Stimulated activated CD4-positive, alpha-beta T cell treated with anti-CD3 and anti-CD28 coated beads, TNF-alpha, amount 100 ng/mL, for 4 hours (primary cell): Measurements from ENCODE around the gene FERD3L.
"Not testable (repeated sequence)": the region's sequence is repeated elsewhere in the genome, so short reads cannot be mapped to it uniquely, and the experiment has no call there.

ENCODE experiments used
- DNase-seq, 3 experiments: peaks; one replicate each; pipeline ENCODE4 v3.0.0-alpha.2; 2020; ENCODE audit warnings: low read depth in 3 of 3

Gene FERD3L, protein sequence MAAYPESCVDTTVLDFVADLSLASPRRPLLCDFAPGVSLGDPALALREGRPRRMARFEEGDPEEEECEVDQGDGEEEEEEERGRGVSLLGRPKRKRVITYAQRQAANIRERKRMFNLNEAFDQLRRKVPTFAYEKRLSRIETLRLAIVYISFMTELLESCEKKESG

DNA sequence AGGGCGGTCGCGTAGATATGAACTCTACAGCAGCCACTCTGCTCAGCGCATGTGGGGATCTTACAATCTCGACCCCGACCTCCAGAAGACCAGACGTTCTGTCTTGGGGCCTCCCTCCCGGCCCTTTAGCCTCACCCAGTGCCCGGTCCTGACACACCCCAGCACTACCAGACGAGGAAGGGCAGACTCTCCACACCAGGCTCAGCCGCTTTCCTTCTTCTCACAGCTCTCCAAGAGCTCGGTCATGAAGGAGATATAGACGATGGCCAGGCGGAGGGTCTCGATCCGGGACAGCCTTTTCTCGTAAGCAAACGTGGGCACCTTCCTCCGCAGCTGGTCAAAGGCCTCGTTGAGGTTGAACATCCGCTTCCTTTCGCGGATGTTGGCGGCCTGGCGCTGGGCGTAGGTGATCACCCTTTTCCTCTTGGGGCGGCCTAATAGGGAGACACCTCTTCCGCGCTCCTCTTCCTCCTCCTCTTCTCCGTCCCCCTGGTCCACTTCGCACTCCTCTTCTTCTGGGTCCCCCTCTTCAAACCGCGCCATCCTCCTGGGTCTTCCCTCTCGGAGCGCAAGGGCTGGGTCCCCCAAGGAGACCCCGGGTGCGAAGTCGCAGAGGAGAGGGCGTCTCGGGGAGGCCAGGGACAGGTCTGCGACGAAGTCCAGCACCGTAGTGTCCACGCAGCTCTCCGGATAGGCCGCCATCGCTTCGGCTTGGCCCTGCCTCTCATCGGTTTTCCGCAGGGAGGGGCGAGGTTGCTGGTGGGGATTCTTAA, at the start of gene FERD3L:
Gene FERD3L (minus strand): TSS at position 761 of the 773 bp plus-strand sequence. CDS start 59 bp downstream, at position 702.
- no peak for DNase-seq

DNA sequence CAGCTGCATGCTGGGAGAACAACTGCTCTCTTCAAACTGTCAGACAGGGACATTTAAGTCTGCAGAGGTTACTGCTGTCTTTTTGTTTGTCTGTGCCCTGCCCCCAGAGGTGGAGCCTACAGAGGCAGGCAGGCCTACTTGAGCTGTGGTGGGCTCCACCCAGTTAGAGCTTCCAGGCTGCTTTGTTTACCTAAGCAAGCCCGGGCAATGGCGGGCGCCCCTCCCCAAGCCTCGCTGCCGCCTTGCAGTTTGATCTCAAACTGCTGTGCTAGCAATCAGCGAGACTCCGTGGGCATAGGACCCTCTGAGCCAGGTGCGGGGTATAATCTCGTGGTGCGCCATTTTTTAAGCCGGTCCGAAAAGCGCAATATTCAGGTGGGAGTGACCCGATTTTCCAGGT, 49.2 kb upstream of the FERD3L start:
- not testable (repeated sequence) for DNase-seq

DNA sequence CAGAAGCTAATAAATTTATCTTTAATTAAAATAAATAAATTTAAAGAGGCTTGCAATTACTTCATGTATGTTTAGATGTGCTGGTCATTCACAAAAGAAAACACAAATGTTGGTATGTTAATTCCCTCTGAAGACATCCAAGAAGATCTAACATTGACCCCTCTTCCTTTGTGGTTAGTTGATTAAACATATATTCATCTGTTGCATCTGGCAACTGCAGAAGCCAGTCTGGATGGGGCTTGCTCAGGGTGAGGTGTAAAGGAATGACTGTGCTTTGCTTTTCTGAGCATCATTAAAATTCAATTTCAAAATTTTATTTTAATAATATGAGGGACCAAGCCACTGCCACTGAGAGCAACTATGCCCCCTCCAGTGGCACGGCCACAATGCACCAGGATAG, 36.4 kb upstream of the FERD3L start:
- DNase-seq, result no peak

DNA sequence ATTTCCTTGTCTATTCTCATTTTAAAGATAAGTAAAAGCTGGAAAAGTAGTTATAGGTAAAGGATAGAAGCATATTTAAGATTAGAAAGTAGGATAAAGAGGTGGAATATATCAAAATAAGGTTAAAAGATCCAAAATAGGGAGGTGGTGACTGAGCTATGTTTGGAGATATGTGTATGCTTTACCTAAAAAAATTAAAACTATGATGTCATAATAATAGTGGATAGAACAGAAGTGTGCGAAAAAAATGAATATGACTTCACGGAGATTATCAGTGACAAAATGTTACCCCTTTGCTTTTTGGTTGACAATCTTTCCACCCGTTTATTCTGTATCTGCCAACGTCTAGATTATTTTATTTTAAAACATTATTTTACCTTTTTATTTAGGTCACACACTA, 33.4 kb upstream of the FERD3L start:
- DNase-seq, result no peak

DNA sequence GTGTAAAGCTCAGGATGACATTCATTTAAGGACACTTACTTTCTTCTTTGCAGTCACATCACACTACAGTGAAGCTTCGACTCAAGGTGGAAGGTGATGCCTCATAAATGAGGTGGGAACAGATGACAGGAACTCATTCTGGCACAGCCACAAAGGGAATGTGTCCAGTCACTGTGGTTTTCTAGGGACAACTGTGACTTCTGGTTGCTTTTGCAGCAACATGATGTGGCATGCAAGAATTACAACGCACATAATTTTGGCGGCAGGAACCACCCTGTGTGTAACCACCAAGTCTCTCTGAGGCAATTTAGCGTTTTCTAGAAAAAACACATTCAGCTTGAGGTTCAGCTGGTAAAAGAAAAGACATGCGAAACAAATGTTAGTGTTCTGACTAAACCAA, 32.0 kb upstream of the FERD3L start:
- no peak for DNase-seq

DNA sequence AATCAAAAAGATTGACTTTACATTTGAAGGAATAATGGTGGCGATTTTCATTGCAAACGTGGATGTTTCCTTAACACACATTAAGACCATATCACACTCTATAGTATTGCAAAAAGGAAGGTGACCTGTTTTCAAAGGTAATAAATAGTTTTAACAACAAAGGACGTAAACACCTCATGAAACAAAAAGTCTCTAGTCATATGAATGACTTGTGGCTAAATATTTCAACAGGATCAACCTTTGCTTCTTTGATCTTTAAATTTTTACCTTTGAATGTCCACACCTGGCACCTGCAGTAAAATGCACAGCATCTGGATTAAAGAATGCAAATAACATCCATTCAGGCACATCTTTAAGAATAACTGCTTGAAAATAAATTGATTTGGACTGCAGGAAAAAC, 30.0 kb upstream of the FERD3L start:
- DNase-seq, result no peak

DNA sequence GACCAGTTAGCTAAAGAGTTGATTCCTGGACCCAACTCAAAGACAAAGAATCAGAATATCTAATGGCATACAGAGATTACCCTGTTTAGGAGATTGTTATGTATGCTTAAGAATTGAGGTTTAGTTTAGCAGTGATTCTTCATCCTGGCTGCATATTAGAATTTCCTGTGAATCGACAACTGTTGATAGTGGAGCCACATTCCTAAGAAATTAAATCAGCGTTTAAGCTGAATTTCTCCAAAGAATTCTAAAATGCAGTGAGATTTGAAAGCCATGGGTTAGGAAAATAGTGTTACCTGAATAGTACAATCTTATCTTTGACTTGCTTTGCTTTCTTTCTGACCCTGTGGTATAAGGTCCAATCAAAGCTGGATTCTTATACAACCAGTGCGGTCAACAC, 16.4 kb upstream of the FERD3L start:
- no peak for DNase-seq

DNA sequence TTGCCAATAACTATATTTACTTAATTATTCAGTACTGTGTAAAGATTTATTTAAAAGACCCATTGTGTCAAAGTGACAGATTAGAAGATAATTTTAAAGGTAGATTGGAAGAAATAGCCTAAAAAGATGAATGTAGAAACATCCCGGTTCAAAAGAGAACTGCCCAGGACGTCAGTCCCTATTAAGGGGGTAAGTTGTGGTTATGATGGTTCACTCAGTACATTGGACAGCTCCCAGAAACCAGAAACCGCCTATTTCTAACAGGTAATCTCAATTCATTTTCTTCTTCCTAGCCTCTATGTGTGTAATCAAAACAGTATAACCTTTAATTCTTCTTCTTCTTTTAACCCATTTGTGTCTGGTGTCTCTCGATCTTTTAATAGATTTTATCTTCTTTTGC, 1.5 kb upstream of the FERD3L start:
- no peak for DNase-seq

DNA sequence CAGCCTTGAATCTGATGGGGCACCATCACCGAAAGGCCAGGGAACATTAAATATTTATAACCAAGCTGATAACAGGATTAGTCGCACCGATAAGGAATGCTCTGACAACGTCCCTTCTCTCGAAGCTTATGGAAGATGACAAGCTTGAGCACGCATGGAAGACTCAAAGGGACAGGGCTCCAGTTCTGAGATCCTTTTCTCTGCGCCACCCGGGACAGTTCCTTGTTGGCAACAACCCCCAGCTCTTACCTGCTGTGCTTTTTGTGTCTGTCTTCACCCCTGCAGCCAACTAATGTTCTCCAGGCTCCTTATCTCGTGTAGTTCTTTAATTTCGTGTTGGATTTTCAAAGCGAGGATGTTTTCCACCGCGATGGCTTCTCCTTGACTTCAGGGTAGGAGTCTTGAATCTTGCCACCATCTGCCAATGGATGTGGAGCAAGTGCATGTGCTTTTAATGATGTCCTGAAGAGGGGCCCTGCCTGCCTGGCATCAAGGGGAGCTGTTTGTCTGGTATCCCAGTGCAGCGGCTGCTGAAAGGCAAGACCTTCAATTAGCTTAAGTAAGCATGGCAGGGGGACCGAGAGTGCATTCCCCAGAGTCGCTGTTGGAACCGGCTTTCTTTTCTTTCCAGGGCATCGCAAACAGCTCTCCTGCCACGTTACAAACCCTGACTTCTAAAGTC, 354 bp upstream of the FERD3L start:
- DNase-seq, result no peak

DNA sequence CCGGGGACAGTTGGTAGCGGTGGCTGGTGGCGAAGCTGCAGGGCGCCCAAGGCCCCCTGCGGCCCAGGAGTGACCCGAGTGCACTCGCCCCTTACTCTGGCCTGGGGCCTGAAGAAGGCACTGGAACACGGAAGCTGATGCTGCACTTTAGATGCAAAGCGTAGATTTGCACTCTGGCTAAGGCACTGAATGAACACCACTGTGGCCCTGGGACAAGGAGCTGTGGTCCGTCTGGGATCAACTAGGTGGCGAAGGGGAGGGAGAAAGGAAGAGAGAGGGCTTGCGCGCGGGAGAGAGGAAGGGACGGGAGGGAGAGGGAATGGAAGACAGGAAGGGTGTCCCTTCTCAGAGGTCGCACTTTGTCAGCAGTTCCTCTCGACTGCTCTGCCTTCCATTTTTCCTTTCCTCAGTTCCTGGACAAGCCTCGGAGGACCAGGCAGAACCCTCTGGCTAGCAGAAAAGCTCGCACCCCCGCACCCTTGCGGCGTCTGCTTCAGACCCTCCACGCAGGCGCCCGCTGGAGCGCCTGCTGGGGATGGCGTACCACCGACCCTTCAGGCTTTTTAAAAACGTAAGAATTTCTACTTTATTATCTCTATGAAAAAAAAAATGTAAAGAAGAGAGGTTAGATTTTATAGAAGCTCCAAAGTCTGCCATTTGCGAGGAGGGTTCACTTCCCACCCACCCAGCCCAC, 1.2 kb downstream of the FERD3L start:
- DNase-seq, result no peak

DNA sequence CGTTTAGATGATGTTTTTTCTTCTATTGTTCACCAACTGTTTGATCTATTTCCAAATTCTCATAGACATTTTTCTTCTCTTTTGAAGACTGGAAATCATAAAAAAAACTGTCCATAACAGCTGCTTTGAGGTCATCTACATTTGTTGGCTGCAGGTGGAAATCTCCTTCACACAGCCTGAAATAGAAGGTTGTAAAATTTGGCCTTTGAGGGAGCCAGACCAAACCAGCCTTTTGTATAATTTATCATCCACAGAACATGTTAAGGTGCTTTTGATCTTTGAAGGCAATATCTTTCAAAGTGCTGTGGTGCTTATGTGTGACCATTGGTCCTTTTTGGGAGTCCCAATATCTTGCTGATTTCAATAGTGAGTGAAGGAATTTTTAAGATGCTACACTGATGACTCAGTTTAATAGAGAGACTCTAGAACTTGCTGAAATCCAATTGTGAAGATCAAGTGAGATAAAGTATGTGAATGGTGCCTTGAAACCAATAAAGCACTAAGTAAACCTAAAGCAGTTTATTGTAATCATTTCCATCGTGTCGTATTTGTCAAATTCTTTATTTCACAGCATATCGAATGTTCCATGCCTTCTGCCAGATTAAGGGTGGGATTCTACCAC, 5.4 kb downstream of the FERD3L start:
- no peak for DNase-seq

DNA sequence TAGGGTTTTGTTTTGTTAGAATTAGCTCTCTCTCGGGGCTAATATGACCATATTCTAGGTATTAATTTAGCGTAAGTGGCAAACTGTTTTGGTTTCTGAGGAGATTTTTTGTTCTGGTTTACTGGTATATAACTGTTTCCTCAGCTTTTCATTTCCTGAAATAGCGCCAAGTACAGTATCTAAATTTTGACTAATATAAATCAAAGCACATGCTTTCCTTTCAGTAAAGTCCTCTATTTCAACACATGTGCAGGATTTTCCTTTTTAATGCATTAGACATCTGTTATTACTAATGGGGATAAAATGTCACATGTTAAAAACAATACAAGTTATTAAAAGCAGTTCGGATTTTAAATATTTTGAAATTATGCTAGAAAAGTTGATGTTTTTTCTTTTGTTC, 11.3 kb downstream of the FERD3L start:
- DNase-seq, result no peak

DNA sequence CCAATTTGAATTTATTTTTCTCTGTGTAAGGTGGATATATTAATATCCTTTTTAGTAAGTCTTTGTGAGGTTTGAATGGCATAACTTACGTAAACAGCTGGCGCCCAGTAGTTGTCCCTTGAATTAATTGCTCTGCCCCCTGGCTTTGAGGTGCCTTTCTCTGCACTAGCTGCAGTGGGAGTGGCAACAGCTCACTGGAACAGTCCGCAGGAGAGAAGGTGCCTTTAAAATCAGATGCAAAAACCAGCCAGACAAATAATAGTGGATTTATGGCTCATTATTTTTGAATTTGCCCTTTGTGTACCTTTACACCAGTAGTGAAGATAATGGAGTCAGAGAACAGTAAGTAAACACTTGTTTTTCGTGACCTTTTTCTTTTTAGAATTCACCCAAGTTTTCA, 11.8 kb downstream of the FERD3L start:
- no peak for DNase-seq

DNA sequence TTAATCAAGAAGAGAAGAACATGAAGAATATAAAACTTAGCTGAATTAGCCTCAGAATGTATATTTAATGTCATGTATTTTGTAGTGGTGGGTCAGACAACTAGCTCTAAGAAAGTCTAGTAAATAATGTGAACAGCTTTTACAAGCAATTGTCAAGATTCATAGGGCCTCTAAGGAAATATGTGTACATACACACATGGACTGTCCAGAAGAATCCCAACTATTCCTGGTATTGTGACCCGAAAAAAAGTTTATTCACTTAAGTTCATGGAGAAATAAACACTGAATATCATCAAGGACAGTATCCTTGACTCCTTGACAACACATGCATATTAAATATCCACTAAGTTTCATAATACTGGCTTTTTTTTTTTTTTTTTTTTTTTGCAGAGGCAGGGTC, 16.4 kb downstream of the FERD3L start:
- no peak for DNase-seq

DNA sequence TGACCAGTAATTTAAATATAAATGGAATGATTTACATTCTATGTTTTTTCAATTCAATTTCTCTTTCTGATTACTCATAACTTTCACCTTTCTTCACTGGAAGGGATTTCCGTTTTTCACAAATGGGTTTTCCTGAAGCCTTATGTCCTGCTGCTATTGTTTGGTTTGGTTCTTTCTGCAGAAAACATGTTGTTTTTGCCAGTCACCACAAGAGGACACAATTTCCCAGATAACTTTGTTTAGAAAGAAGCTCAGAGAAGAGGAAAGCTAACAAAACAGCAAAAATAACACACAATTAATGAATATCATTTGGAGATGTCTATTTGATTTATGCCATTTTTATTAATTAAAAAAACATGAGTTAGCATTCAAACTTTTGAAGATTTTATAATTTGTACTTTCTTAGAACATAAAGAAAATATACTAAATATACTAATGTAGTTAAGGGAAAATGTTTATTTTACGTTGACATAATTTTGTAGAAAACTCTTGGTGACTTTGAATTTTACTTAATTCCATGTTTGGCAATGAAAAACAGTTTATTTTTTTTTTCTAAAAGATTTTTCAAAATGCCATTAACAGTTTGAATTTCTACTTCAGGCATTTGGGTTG, 23.1 kb downstream of the FERD3L start:
- no peak for DNase-seq

DNA sequence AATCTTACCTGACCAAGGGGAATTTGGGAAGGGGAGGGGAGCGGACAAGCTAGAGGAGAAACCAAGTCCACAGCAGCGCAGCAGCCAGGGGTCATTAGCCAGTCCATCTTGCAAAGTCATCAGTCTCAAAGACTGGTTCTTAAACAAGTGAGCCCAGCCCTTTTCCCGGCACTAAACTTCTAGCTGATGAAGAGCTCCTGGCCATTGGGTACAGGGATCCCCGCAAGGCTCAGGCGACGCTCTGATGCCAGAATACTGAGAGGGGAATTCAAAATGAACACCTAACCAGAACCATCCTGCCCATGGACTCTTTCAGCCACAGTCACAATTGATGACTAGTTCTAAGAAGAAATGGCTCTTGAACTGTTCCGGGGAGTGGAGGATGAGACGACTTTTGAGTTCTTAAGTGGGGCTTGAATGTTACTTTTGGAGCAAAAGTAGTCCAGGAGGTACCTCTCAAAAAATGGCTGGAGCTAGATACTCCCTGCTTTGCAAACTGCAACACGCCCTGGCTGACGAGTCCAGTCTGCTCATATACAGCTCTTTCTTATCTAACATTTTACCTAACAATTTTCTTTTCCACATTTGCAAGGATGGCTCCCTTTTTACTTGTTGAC, 25.2 kb downstream of the FERD3L start:
- no peak for DNase-seq

DNA sequence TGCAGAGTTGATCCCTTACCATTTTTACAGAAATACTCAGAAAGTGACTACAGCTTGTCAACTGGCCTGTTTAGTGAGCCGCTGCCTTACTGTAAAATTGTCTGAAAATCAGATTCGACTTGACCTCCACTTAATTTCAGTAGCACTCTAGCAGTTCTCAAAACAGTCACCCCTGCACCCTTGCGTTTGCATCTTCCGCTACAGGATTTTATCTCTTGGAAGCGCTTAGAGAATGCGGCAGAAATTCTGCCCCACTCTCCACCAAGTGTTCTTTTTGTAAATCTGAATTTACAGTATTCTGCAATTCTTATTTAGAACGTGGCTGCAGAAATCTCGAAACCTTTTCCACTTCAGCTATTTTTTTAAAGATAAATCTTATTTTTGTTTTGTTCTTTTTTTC, 25.8 kb downstream of the FERD3L start:
- DNase-seq, result no peak

DNA sequence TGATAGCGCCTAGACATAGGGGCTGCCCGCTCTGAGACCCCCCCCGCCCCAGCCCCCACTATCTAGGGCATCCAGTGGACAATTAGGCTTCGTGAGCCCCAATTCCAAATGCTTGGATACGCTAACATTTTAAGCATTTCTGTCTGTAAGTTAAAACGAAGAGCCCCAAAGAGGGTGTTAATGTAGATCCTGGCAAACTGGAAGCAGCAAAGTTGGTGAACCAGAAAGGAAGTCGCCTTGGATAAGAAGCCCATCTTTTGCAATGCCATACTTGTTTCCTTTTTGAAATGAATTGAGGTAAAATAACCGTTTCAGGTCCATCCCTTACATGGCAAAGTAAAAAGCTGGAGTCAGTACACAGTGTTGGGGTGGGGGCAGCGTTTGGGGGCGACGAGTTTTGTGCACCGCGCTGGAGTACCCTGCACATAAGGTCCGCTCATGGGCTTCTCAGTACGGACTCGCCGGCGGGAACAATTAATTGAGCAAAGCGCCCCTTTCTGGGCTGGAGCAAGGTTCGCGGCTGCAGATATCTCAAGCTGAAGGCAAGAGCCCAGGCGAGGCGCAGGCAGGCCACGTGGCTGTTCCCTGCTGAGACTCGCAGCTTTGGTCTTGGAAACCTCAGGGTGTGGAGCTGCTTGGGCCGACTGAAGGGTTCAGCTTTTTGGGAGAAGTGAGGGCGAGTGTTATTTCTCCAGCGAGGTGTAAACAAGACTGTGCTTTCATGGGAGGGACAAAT, 26.4 kb downstream of the FERD3L start:
- DNase-seq, result no peak

DNA sequence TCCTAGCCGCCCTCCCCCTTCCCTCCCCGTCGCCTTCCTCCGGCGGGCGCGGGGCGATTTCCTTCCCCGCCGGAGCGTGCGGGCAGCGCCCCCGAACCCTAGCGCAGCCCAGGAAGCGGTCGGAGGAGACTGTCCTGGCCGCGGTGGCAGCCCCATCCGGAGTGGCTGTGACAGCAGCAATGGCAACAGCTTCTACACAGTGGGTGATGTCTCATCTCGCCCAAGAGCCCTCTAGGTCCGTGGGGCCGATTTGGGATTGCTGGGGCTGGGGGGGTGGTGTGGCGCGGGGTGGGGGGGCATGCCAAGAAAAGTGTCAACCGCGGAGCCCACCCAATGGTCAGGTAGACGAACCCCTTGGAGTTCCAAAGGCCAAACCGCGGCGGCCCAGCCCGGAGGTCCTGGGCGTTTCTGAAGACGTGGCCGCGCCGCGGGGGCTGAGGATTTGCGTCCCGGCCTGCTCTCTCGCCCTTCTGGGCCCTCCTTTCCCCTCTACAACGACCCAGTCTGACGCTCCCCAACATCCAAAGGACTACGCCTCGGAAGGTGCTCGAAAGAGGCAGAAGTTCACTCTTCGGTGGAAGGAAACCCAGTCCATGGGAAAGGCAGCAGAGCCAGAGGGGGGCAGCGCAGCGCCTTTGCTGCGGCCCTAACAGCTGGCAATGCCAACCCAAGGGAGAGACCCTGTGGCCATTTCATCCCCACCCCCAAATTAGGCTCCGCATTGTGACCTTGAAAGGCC, 27.2 kb downstream of the FERD3L start:
- DNase-seq, result no peak
